Nephron (organoid): ENCODE measurements around the gene ADAMTS14.

ENCODE experiments used
- H3K27ac Mint-ChIP-seq, 3 experiments: 2 replicates each; pipeline ENCODE4 v1.8.0; 2020; ENCODE audit warnings: mixed read lengths in 3 of 3, mild to moderate bottlenecking in 2 of 3, moderate library complexity in 1 of 3
- H3K27me3 Mint-ChIP-seq: 2 replicates; pipeline ENCODE4 v1.8.0; 2021; ENCODE audit warnings: low read depth, mild to moderate bottlenecking, moderate library complexity, mixed read lengths
- H3K36me3 Mint-ChIP-seq: 2 replicates; pipeline ENCODE4 v1.8.0; 2020; ENCODE audit warnings: low read depth, mixed read lengths
- H3K4me1 Mint-ChIP-seq: 2 replicates; pipeline ENCODE4 v1.8.0; 2020; ENCODE audit warnings: mixed read lengths
- H3K4me3 Mint-ChIP-seq, 3 experiments: 2 replicates each; pipeline ENCODE4 v1.8.0; 2020; ENCODE audit warnings: mild to moderate bottlenecking in 3 of 3, mixed read lengths in 3 of 3, moderate library complexity in 2 of 3
- H3K9me3 Mint-ChIP-seq: 2 replicates; pipeline ENCODE4 v1.8.0; 2020; ENCODE audit warnings: mixed read lengths
- CTCF ChIP-seq, 3 experiments: fragments of 200-600 bp; sonication (generic); IDR thresholded peaks; one replicate each; pipeline ENCODE4 v1.5.0; 2021; ENCODE audit warnings: antibody characterized with exemption in 3 of 3; ENCODE audit not compliant: unreplicated experiment in 3 of 3

Gene ADAMTS14

GRCh38 chr10:70745555-70745954 lies 73.2 kb downstream of the ADAMTS14 start:
- H3K9me3 Mint-ChIP-seq = peaks cover 3% of the 10 kb centered on the region
- TF ChIP-seq CTCF (IDR thresholded peaks at IDR 0.05; ENCODE audit: unreplicated experiment in 3 of 3) = no peak
- no peaks in the 10 kb centered on the region for H3K36me3 Mint-ChIP-seq
- peaks cover 25% of the 10 kb centered on the region for H3K4me1 Mint-ChIP-seq
- H3K27me3 Mint-ChIP-seq = peaks cover 4% of the 10 kb centered on the region
- no peak overlapping the region for H3K4me3 Mint-ChIP-seq
- peak overlapping the region in 2 of 3 experiments; percentile 36 to 53 for H3K27ac Mint-ChIP-seq

- H3K9me3 Mint-ChIP-seq = peaks cover 3% of the 10 kb centered on the region
- no peak for TF ChIP-seq CTCF (IDR thresholded peaks at IDR 0.05; ENCODE audit: unreplicated experiment in 3 of 3)
- H3K27ac Mint-ChIP-seq = no peak overlapping the region
- H3K4me3 Mint-ChIP-seq = no peak overlapping the region
- H3K4me1 Mint-ChIP-seq = peaks cover 20% of the 10 kb centered on the region
- H3K27me3 Mint-ChIP-seq = peaks cover 4% of the 10 kb centered on the region
- no peaks in the 10 kb centered on the region for H3K36me3 Mint-ChIP-seq
Measured at GRCh38 chr10:70747192-70747965, 75.1 kb downstream of the ADAMTS14 start.

- TF ChIP-seq CTCF (IDR thresholded peaks at IDR 0.05; ENCODE audit: unreplicated experiment in 3 of 3) = no peak
- Mint-ChIP-seq H3K27me3 (peaks cover 4% of the 10 kb centered on the region), H3K9me3 (peaks cover 3% of the 10 kb centered on the region), H3K4me1 (peaks cover 15% of the 10 kb centered on the region), H3K27ac (no peak overlapping the region), H3K36me3 (no peaks in the 10 kb centered on the region), H3K4me3 (no peak overlapping the region)
Measured at GRCh38 chr10:70748305-70748704, 76.0 kb downstream of the ADAMTS14 start.

GRCh38 chr10:70748801-70749573 lies 76.7 kb downstream of the ADAMTS14 start:
- TF ChIP-seq CTCF (IDR thresholded peaks at IDR 0.05; ENCODE audit: unreplicated experiment in 3 of 3) = no peak

GRCh38 chr10:70749756-70750155 lies 77.5 kb downstream of the ADAMTS14 start:
- TF ChIP-seq CTCF (IDR thresholded peaks at IDR 0.05; ENCODE audit: unreplicated experiment in 3 of 3) = no peak
- no peak overlapping the region for H3K27ac Mint-ChIP-seq
- no peaks in the 10 kb centered on the region for H3K36me3 Mint-ChIP-seq
- H3K4me3 Mint-ChIP-seq = no peak overlapping the region
- peaks cover 6% of the 10 kb centered on the region for H3K27me3 Mint-ChIP-seq
- peaks cover 25% of the 10 kb centered on the region for H3K4me1 Mint-ChIP-seq
- peaks cover 3% of the 10 kb centered on the region for H3K9me3 Mint-ChIP-seq

More at GRCh38 chr10:70748801-70749573, 76.7 kb downstream of the ADAMTS14 start:
- Mint-ChIP-seq H3K27me3 (peaks cover 4% of the 10 kb centered on the region), H3K36me3 (no peaks in the 10 kb centered on the region), H3K4me1 (peaks cover 17% of the 10 kb centered on the region), H3K4me3 (no peak overlapping the region), H3K9me3 (peaks cover 3% of the 10 kb centered on the region), H3K27ac (no peak overlapping the region)
